ENCODE data around the gene TSPAN9.

Gene TSPAN9

DNA sequence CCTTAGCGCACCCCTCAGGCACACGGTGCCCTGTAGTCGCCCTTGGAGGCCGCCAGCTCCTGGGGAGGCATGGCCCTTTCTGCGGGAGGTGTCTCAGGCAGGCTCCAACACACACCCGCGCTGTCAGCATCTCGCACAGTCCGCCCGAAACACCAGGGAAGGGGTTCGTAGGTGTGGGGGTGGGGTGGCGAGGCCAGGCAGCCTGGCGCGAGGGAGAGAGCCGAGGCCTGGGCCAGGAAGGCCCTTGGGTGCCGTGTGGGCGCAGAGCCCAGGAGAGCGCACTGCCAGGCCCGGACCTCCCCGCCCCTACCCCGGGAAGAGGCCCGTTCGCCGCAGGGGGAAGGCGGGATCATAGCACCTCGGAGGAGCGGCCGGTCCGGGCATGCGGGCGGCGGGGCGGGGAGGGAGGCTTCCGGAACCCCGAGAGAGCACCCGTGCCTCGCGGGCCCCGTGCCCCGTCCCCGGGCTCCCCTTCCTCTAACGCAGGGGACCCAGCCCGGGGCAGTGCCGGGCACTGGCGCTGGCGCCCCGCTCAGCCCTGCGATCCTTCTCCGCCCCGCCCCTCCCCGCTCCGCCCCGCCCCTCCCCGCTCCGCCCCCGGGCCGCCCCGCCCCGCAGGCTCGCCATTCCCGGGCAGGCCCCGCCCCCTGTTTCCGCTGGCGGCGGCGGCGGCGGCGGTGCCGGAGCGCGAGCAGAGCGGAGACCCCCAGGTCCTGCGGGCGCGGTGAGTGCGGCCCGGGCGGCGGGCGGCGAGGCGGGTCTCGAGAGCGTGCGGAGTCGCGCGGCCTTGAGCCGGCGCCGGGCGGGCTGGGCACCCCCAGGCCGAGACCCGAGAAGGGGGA lies at the start of gene TSPAN9:
Gene TSPAN9, plus strand, starts transcription at position 650 of the 842 bp plus-strand sequence. CDS start 123,815 bp downstream, outside the sequence.
- H3K9ac ChIP-seq = peak within 1 kb of the TSS; percentile 56
- TF ChIP-seq, protein P1, sequence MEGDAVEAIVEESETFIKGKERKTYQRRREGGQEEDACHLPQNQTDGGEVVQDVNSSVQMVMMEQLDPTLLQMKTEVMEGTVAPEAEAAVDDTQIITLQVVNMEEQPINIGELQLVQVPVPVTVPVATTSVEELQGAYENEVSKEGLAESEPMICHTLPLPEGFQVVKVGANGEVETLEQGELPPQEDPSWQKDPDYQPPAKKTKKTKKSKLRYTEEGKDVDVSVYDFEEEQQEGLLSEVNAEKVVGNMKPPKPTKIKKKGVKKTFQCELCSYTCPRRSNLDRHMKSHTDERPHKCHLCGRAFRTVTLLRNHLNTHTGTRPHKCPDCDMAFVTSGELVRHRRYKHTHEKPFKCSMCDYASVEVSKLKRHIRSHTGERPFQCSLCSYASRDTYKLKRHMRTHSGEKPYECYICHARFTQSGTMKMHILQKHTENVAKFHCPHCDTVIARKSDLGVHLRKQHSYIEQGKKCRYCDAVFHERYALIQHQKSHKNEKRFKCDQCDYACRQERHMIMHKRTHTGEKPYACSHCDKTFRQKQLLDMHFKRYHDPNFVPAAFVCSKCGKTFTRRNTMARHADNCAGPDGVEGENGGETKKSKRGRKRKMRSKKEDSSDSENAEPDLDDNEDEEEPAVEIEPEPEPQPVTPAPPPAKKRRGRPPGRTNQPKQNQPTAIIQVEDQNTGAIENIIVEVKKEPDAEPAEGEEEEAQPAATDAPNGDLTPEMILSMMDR (IDR thresholded peaks at IDR 0.05) = no peak
- H3K27ac ChIP-seq = peak within 1 kb of the TSS; percentile 90
- peaks cover 10% of the 10 kb centered on the region for H3K79me2 ChIP-seq
- no peaks in the 10 kb centered on the region for H3K9me3 ChIP-seq (ENCODE audit: control insufficient read depth, low read length)
- no peaks in the 10 kb centered on the region for H3K27me3 ChIP-seq (ENCODE audit: control insufficient read depth, insufficient read depth, low read length)
- H3K4me2 ChIP-seq (ENCODE audit: low read length) = peak within 1 kb of the TSS; percentile 80
- H2AFZ ChIP-seq = peak within 1 kb of the TSS; percentile 84
- H3K36me3 ChIP-seq (ENCODE audit: control insufficient read depth, insufficient read depth, low read length) = no peaks in the 10 kb centered on the region
- H3K4me3 ChIP-seq (ENCODE audit: low read depth, low read length) = peak within 1 kb of the TSS; percentile 67
- H3K4me1 ChIP-seq = peaks cover 29% of the 10 kb centered on the region

- Histone ChIP-seq H3K9ac (no peak overlapping the region), H3K27ac (no peak overlapping the region), H3K27me3 (ENCODE audit: control insufficient read depth, insufficient read depth, low read length) (no peaks in the 10 kb centered on the region), H3K9me3 (ENCODE audit: control insufficient read depth, low read length) (no peaks in the 10 kb centered on the region), H3K4me2 (ENCODE audit: low read length) (no peak overlapping the region), H2AFZ (no peak overlapping the region), H3K4me1 (no peaks in the 10 kb centered on the region), H3K79me2 (no peaks in the 10 kb centered on the region), H3K36me3 (ENCODE audit: control insufficient read depth, insufficient read depth, low read length) (no peaks in the 10 kb centered on the region), H3K4me3 (ENCODE audit: low read depth, low read length) (no peak overlapping the region)
- TF ChIP-seq, protein P1 (IDR thresholded peaks at IDR 0.05) = no peak
Observed at GRCh38 chr12:3028108-3028507, 49.1 kb upstream of the TSPAN9 start.

DNA sequence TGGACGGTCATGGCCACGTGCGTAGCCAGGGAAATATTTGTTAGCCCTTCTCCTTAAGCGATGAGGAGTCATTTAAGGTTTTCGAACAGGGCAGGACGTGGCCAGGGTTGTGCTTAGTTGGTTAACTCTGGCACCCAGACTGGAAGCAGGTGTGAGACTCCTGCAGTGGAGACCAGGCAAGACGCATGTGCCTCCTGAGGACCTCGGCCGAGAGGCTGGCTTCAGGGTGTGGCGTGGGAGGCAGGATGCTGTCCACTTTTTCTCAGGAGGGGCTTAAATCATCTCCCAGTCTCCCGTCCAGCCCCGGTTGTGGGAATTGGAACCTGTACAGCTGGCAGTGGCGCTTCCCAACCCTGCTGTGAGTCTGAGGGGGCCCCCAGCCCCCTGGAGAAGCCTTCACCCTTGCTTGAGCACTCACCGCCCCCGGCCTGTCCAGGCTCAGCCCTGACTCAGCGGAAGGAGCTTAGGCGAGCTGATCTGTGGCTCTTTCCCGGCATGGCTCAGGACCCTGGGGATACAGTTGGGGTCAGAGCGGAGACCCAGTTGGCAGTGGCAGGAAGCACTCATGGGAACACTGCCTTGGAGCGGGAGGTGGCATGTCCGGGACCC lies 46.3 kb upstream of the TSPAN9 start:
- H3K4me3 ChIP-seq (ENCODE audit: low read depth, low read length) = no peak overlapping the region
- H3K27me3 ChIP-seq (ENCODE audit: control insufficient read depth, insufficient read depth, low read length) = no peaks in the 10 kb centered on the region
- no peaks in the 10 kb centered on the region for H3K9me3 ChIP-seq (ENCODE audit: control insufficient read depth, low read length)
- H3K9ac ChIP-seq = no peak overlapping the region
- no peak overlapping the region for H3K4me2 ChIP-seq (ENCODE audit: low read length)
- H3K27ac ChIP-seq = no peak overlapping the region
- H3K79me2 ChIP-seq = no peaks in the 10 kb centered on the region
- no peak overlapping the region for H2AFZ ChIP-seq
- H3K36me3 ChIP-seq (ENCODE audit: control insufficient read depth, insufficient read depth, low read length) = no peaks in the 10 kb centered on the region
- H3K4me1 ChIP-seq = no peaks in the 10 kb centered on the region
- TF ChIP-seq, protein P1 (IDR thresholded peaks at IDR 0.05) = no peak

- Histone ChIP-seq H3K27me3 (ENCODE audit: control insufficient read depth, insufficient read depth, low read length) (no peaks in the 10 kb centered on the region), H2AFZ (no peak overlapping the region), H3K4me2 (ENCODE audit: low read length) (no peak overlapping the region), H3K9ac (no peak overlapping the region), H3K79me2 (no peaks in the 10 kb centered on the region), H3K4me3 (ENCODE audit: low read depth, low read length) (no peak overlapping the region), H3K36me3 (ENCODE audit: control insufficient read depth, insufficient read depth, low read length) (no peaks in the 10 kb centered on the region), H3K27ac (no peak overlapping the region), H3K9me3 (ENCODE audit: control insufficient read depth, low read length) (no peaks in the 10 kb centered on the region), H3K4me1 (no peaks in the 10 kb centered on the region)
- TF ChIP-seq, protein P1 (IDR thresholded peaks at IDR 0.05) = no peak
Observed at GRCh38 chr12:3032161-3032560, 45.0 kb upstream of the TSPAN9 start.
